Subcutaneous adipose tissue (tissue), 4 donors: ENCODE results near the gene RASL10A. TPM values are rescaled to one million over a fixed set of nuclear protein-coding genes. Genes with fewer than 3 reads are reported as not detected.

Experiments used
- total RNA-seq, 4 donors: library from RNA; depleted of rRNA; stranded (reverse); fragments of >200 nt; gene quantifications; one replicate each; pipeline ENCODE4 v1.1.0, GENCODE V29; 2016
- TF ChIP-seq, protein P1 (sequence below): fragments of 450-650 bp; IDR thresholded peaks from one replicate; pipeline ENCODE4 v1.5.1; 2016; ENCODE audit warnings: low read depth, mild to moderate bottlenecking, control low read depth, antibody characterized with exemption, moderate library complexity

RASL10A gene
- total RNA-seq, 4 donors from 2014 or later, result 0.38 to 2.2 (median 1.1) TPM

DNA sequence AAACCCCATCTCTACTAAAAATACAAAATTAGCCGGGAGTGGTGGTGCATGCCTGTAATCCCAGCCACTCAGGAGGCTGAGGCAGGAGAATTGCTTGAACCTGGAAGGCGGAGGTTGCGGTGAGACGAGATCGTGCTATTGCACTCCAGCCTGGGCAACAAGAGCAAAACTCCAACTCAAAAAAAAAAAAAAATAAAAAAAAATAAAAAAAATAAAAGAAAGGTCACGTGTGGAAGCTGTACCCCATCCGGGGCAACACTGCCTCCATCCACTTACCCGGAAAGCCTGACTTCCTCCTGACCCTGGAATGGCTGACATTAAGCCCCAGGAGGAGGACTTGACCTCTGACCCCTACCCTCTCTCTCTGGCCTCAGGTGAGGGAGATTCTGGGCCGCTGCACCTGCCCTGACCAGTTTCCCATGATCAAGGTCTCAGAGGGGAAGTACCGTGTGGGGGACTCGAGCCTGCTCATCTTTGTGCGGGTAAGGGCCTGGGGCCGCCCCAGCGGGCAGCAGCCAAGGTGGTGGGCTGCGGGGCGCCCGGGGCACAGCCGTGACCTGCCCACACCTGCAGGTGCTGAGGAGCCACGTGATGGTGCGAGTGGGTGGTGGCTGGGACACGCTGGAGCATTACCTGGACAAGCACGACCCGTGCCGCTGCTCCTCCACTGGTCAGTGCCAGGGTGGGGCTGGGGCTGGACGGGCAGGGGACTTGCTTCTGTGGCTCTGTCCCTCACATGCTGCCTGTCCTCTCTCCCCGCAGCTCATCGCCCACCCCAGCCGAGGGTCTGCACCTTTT is 5.2 kb downstream of the RASL10A start:
- TF ChIP-seq, protein P1, sequence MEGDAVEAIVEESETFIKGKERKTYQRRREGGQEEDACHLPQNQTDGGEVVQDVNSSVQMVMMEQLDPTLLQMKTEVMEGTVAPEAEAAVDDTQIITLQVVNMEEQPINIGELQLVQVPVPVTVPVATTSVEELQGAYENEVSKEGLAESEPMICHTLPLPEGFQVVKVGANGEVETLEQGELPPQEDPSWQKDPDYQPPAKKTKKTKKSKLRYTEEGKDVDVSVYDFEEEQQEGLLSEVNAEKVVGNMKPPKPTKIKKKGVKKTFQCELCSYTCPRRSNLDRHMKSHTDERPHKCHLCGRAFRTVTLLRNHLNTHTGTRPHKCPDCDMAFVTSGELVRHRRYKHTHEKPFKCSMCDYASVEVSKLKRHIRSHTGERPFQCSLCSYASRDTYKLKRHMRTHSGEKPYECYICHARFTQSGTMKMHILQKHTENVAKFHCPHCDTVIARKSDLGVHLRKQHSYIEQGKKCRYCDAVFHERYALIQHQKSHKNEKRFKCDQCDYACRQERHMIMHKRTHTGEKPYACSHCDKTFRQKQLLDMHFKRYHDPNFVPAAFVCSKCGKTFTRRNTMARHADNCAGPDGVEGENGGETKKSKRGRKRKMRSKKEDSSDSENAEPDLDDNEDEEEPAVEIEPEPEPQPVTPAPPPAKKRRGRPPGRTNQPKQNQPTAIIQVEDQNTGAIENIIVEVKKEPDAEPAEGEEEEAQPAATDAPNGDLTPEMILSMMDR, result no peak

DNA sequence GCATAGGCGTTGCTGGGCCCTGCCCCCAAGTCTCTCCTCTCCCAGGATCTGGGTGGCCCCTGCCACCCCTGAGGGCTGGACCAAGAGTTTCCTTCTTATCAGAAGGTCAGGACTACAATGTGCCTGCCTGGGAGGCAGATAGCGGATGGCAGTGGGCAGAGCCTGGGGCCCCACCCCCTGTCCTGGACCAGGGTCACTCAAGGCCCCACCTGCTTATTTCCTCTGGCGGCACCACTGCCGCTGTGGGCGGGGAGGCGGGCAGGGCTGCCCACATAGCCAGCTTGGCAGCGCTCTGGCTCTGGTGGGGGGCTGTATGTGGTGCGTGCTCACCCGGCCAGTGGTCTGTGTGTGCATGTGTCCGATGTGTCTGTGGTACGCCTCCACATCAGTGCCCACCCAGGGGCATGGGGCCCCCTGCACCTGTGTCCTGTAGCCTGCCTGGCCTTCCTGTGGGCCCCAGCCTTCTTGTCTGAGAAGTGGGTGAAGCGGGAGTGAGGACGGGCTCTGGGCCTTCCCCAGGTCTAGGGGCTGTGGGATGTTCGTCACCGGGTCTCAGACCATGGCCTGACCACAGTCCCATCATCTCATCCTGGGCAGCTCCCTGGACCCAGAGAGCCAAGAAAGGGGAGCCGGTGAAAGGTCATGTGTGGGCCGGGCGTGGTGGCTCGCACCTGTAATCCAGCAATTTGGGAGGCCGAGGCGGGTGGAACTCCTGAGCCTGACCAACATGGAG is 6.0 kb downstream of the RASL10A start:
- TF ChIP-seq, protein P1, result no peak

DNA sequence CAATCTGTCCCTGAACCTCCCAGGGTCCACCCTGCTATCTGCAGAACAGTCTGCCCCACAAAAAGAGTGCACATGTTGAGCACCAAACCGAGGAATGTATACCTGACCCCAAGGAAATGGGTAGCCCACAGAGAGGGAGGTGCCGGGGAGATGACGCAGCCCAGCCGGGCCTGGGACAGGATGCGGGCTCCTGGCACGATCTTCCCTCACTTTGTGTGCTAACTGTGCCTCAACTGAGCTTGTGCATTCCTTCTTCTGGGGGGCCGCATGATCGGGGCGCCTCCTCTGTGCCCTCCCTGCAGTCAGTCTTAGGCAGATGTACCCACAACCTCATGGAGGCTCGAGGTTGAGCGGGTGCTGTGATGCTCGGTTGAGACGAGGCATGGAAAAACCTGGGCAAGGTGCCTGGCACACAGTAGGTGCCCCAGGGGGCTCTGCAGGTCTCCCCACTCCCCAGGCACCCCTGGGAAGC is 6.7 kb downstream of the RASL10A start:
- TF ChIP-seq, protein P1, result no peak

DNA sequence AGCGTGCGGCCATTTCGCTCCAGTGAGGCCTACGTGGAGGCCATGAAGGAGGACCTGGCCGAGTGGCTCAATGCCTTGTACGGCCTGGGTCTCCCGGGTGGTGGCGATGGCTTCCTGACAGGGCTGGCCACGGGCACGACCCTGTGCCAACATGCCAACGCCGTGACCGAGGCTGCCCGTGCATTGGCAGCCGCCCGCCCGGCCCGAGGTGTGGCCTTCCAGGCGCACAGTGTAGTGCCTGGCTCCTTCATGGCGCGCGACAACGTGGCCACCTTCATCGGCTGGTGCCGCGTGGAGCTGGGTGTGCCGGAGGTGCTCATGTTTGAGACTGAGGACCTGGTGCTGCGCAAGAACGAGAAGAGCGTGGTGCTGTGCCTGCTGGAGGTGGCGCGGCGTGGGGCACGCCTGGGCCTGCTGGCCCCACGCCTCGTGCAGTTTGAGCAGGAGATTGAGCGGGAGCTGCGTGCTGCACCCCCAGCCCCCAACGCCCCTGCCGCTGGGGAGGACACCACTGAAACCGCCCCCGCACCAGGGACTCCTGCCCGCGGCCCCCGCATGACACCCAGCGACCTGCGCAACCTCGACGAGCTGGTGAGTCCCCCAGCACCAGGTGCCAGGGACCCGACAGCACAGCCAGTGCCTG is 7.2 kb downstream of the RASL10A start:
- TF ChIP-seq, protein P1, result no peak

DNA sequence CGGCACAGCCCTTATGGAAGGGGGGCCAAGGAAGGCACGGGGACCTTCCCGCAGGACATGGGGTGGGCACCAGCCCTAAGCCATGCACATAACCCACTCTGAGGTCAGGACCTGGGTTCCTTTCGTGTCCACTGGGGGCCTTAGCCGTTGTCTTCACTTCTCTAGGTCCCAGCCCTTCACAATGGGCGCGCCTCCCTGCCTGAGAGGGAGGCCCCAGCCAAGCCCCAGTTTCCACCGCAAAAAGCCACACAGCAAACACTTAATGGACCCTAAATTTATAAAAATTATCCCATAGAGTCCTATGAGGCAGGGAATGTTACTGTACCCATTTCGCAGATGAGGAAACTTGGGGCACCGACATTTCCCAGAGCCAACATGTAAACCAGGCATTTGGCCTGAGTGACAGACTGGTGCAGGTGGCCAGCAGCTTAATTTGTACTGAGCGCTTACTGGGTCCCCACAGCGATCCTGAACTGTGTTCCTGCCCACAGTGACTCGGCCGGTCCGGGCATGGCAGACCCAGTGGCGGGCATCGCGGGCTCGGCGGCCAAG is 7.8 kb downstream of the RASL10A start:
- TF ChIP-seq, protein P1, result no peak

DNA sequence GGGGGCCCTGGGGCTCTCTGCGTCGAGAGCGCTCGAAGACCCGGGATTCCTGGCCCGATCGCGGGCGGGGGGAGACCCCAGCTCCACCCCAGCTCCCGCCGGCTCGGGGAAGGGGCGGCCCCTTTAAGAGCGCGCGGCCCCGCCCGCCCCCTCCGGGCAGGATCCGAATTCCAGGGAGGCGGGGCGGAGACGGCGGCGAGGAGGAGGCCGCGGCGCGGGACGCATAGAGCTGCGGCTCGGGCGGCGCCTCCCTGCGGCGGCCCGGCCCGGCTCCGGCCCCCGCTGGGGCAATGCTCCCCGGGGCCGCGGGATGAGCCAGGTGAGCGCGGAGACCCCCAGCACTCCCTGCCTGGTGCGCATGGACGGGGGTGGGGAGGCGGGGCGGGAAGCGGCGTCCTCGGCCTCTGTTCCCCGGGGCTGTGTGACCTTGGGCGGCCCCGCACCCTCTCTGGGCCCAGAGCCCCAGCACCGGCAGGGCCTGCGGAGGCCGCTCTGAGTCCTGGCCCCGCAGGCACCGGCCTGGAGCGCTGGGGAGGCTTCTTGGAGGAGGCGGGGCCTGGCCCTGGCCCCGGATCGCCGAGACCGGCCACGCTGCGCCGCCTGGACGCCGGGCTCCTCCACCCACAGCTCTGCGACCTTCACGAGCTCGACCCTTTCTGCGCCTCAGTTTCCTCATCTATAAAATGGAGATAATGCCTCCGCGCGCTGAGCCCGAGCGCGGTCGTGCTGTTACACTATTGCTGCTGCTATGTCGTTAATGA is 8.5 kb downstream of the RASL10A start:
- TF ChIP-seq, protein P1, result no peak
